HG03442 (cell line): ENCODE results near the gene ZDHHC17.
A peak's percentile ranks its signal among the peaks of the same experiment; 100 is the strongest.
"Not testable (repeated sequence)": the region's sequence is repeated elsewhere in the genome, so short reads cannot be mapped to it uniquely, and the experiment has no call there.

Experiments
- ATAC-seq: cut with Tn5 transposase; IDR thresholded peaks from one replicate; pipeline ENCODE4 v1.9.1; 2021; ENCODE audit warnings: mild to moderate bottlenecking, moderate library complexity; ENCODE audit not compliant: unreplicated experiment

Gene ZDHHC17

DNA sequence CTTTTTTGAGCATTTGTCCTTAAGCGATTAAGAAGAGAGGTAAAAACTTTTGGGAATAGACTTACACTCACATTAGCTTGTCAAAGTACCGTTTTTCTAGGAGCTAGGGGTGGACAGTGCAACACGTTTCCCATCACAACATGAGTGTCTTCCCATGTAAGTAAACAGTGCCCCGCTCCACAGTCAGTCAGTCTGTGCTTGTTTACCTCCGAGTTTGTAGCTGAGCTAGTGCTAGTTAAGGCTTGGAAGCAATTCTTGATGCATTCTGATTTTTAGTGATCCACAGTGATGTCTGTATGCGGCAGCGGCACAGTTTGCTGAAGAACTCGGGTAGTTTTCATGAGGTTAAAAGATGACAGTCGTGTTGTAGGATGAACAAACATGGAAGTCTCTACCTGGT lies 941 bp downstream of the ZDHHC17 start:
- ATAC-seq: no peak

DNA sequence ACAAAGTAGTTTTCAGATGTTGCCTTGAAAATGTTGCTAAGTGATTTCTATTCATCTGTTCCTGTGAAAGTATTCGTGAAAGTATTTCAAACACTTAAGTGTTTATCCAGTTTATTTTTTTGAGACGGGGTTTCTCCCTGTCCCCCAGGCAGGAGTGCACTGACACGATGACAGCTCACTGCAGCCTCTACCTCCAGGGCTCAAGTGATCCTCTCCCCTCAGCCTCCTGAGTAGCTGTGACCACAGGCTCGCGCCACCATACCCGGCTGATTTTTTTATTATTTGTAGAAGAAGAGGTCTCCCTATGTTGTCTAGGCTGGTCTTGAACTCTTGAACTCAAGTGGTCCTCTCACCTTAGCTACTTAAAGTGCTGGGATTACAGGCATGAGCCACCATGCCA lies 1.7 kb downstream of the ZDHHC17 start:
- ATAC-seq: no peak

DNA sequence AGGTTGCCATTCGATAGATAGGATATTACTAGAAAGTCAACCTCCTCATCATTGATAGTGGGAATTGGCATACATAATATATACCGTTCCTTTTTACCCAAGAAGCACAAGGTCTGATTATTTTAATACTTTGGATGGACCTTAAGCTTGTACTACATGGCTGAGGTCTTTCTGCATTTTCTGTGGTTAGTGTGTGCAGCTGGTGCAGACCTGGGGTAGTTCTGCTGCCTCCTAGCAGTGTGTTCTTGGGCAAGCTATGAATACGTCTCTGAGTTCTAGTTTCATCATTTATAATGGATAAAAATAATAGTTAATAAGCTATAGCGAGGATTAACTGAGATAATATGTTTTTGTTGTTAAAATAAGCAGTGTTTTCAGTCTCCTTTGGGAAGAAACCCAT lies 2.2 kb downstream of the ZDHHC17 start:
- no peak for ATAC-seq

DNA sequence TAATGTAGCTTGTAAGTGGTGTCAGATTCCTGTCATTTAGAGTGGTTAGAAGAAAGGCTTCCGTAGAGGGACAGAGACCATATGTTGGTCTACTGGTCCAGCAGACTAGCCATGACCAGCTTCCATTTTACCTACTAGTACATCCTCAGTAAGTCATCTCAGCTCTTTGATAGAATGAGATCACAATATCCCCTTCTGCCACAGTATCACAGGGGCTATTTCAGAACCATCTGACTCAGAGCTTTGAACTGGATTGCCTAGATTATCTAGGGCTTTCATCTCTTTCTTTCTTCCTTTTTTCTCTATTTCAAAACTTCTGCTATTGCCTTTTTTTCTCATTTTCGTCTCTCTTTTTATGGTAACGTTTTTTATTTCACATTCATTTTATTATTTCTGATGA lies 4.7 kb downstream of the ZDHHC17 start:
- ATAC-seq: no peak

DNA sequence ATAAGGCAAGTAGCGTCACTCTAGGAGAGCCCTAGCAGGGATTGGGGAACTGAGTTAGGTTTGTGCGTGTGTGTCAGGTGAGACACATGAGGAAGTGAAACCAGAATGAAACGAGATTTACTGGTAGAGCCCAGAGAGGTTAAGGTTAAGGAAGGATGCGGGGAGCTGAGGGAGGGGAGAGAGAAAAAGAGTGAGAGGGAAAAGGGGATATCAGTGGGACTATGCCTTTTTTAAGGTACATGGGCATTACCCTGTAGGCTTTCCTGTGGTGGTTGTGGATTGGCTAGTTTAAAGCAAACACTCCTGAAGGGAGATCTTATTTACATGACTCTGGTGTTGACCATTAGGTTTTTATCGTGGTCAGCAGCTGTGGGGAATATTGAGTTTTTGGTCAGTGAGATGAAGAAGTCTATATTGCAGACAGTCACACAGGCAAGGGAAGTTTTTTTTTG lies 13.9 kb downstream of the ZDHHC17 start:
- ATAC-seq: peak; percentile 99

DNA sequence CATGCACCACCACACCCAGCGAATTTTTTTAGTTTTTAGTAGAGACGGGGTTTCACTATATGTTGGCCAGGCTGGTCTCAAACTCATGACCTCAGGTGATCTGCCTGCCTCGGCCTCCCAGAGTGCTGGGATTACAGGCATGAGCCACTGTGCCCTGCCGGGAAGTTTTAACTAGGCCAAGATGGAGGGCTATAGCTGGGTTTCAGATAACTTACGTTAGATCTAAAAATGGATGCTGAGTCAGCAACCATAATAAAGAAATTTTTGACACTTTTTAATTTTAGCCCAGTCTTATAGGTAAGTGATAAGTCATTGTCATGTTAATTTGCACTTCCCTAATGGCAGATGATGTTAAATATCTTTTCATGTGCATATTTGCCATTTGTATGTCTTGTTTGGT lies 14.4 kb downstream of the ZDHHC17 start:
- ATAC-seq: no peak

DNA sequence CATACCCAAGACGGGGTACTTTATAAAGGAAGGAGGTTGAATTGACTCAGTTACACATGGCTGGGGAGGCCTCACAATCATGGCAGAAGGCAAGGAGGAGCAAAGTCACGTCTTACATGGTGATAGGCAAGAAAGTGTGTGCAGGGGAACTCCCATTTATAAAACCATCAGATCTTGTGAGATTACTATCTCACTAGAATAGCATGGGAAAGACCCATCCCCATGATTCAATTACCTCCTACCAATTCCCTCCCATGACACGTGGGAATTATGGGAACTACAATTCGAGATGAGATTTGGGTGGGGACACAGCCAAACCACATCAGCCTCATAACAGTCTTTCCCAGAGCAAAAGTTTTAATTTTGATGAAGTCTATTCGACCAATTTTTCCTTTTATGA lies 15.4 kb downstream of the ZDHHC17 start:
- not testable (repeated sequence) for ATAC-seq

DNA sequence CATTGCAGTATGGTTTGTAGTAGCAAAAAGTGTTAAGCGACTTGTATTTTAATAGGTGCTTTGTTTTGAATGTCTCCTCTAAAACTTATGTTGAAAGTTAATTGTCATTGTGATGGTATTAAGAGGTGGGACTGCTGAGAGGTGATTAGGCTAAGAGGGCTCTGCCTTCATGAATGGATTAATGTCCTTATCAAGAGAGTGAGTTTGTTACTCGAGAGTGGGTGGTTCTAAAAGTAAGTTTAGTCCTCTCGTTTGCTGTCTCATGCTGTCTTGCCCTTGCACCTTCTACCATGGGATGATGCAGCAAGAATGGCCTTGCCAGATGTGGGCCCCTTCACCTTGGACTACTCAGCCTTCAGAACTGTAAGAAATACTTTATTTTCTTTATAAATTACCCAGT lies 17.4 kb downstream of the ZDHHC17 start:
- no peak for ATAC-seq

DNA sequence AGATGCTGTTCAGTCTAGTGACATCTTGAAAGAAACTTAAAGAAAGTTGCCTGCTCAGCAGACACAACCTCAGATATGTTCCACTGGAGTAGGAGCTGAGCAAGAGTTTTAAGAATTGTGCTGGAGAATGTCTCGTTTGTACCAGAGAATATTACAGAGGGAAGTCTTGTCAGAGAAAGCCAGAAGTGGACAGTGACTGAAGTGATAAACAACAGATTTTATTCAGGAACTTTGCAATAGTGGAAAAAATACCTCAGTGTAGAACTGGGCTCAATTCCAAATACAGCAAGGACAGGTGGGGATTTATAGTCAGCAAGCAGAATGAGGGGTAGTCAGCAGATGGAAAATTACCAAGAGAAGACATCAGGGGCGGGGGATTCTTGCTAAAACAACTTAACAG lies 18.6 kb downstream of the ZDHHC17 start:
- no peak for ATAC-seq

DNA sequence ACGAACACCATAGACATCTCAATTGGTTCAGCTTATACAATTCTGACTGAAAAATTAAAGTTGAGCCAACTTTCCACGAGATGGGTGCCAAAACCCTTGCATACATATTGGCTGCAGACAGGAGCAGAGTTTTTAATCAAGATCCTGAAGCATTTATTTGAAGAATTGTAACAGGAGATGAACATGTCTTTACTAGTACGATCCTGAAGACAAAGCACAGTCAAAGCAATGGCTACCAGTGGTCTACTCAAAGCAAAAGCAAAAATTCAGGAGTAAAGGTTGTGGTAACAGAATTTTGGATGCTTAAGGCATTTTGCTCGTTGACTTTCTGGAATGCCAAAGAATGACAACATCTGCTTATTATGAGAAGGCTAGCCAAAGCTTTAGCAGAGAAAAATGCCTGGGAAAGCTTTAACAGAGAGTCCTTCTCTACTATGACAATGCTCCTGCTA lies 20.7 kb downstream of the ZDHHC17 start:
- ATAC-seq: no peak

DNA sequence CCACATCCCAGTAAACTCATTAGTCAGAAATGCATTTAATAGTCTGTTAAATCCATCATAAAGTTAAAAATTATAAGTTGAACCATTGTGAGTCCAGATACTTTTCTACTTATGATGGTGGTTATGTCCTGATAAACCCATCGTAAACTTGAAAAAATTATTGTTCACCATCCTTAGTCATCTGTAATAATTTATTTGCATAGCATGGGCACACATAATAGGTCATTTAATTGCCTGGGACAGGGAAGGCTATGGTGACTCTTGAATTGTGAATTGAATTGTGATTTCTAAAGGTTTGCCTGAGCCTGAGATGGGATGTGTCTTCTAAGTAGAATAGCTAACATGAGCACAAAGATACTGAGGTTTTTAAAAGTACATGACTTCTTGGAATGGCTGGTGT lies 21.5 kb downstream of the ZDHHC17 start:
- no peak for ATAC-seq

DNA sequence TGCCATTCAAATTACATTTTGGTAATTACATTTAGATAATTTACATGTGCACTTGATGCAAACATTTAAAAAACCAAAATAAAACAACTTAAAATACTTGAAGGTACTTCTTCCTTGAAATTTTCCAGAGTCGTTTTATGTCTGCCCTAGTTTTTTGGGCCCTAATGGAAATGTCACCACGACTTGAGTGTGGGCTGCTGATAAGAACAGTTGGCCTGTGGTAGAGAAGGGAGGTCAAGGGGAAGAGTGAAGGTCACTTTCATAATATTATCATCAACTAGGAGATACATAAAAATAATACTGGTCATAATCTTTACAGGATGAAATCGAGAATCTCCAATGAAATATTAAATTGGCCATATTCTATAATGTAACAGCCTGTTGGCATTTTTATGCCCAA lies 23.1 kb downstream of the ZDHHC17 start:
- no peak for ATAC-seq

DNA sequence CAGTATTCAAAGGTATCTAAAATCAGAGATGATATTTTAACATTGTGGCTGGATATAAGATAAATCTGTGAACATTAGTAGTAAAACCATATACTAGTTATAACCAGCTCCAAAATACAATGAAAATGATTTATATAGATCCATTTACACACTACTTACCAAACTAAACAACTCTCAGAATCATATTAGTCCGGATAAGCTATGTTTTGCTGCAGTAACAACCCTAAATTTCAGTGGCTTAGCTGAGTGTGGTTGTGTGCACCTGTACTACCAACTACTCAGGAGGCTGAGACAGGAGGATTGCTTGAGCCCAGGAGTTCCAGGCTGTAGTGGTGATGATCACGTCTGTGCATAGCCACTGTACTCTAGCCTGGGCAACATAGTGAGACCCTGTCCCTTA lies 23.8 kb downstream of the ZDHHC17 start:
- no peak for ATAC-seq

DNA sequence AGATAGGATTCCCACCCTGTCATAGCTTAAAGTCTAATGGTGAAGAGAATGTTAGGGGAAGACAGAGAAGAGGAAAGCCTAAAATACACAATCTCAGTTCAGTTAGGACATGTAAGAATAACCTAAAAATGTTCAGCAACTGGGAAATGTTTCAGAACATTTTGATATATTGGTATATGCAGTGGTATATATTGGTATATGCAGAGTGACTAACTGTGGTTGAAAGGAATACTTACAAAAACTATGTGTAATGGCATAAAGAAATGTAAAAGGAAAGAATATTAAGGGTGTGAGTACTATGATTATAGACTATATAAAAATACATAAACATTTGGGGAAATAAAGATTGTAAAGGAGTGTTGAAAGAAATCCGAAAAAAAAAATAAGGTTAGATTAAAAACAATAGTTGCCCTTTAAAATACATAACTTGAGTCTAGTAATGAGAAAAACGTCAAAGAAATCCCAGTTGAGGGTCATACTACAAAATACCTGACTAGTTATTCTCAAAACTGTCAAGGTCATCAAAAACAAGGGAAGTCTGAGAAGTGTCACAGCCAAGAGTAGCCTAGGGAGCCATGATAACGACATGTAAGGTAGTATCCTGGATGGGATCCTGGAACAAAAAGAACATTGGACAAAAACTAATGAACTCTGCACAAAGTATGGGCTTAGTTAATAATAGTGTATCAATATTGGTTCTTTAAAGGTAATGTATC lies 25.6 kb downstream of the ZDHHC17 start:
- no peak for ATAC-seq

DNA sequence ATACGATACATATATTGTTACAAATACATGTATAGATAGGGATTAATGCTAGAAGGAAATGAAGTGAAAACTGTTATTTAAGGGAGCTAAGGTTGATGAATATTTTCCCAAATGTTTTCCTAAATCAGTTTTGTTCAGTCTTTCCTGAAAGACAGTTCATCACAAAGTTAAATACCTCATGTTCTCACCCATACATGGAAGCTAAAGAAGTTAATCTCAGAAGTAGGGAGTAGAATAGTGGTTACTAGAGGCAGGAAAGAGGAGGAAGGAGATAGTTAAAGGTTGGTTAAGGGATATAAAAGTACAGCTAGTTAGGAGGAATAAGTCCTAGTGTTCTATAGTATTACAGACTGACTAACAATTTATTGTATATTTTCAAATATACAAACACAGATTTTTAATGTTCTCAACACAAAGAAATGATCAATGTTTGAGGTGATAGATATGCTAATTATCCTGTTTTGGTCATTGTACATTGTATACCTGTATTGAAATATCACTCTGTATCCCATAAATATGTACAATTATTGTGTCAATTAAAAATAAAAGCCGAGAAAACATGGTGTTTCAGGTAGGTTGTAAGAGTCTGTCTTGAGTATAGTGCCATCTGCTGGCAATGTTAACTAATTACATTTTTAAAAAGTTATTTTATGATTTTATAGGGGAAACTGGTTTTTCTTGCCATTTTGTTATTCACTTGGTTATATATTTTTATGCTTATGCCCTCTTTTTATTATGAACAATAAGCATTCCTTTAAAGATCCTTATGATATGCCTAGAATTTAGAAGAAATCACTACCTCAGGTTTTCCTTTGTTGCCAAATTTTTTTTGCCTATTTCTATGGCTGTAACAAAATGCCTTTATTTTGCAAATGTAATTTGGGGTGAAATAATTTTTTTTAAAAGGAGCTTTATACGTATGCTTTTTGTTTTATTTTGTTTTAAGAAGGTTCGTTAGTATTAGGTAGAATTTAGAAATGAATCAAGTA lies 26.9 kb downstream of the ZDHHC17 start:
- ATAC-seq: no peak

DNA sequence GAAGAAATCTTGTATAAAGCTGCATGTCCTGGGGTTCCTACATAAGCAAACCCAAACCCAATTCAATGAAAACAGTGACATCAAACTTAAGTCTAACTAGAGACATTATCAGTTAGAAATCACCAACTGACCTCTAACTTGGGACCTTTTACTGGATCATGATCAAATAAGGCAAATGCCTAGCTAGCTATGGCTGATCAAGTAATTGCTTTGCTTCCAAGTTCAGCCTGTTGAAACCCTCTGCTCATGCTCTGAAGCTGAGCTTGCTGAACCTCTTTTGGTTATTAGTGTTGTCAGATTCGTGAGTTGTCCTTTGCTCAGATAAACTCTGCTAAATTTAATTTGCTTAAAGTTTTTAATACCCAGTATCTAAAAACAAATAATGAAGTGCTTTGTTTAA lies 28.9 kb downstream of the ZDHHC17 start:
- no peak for ATAC-seq

DNA sequence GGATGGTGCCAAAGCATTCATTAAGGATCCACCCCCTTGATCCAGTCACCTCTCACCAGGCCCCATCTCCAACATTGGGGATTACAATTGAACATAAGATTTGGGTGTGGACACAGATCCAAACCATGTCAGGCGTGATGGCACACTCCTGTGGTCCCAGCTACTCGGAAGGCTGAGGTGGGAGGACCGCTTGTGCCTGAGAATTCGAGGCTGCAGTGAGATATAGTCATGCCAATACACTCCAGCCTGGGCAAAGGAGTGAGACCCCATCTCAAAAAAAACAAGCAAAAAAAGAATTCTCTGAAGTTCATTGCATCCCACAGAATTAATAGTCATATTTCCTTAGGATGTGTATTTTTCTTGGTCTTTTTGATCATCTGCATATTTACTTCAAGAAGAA lies 34.9 kb downstream of the ZDHHC17 start:
- no peak for ATAC-seq

DNA sequence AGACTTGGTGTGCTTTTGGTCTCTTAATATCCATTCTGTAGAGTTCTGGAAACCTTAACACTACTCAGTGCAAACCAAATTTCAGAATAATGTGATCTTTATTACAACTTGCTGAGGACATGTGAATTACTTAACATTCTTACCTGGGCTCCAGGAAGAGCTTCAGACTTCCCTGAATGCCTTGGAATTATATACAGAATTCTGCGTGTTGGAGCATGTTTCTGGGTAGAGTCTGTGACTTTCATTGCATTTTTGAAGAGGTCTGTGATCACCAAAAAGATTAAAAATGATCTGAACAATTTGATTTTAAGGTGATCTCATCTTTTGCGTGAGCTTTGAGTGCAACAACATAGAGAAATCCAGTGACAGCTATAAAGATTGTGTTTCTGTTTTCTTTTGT lies 35.4 kb downstream of the ZDHHC17 start:
- no peak for ATAC-seq

DNA sequence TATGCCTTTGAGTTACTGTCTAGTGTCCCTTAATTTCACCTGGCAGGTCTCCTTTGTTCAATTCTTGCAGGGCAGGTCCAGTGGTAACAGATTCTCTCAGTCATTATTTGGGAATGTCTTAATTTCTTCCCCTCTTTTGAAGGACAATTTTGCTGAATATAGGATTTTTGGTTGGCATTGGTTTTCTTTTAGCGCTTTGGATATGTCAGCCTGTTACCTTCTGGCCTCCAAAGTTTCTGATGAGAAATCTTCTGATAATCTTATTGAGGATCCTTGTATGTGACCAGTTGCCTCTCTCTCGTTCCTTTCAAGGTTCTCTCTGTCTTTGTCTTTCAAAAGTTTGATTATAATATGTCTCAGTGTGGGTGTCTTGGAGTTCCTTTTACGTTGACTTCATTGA lies 38.1 kb downstream of the ZDHHC17 start:
- ATAC-seq: no peak

DNA sequence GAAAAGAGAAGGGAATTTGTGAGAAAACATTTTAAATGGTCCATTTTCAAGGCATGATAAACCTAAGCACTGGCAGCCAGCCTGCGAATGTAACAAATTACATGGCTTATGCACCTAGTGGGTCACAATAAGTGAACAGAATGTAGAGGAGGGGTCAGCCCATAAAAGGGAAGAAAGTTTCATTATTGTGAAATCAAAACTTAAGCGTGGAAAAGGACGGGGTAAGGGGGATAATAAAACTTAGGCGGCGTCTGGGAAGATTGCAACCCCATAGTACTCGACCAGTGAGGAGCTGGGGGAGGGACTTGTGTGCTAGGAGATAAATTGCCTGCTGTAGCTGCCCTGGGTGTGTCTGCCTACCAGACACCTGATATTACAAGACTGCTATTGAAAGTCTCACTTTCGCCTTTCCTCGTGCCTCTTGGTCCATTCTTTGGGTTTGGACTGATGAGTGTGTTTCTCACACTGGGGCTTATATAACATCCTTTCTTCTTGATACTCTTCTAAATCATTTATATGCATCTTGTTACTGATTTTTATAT lies 40.6 kb downstream of the ZDHHC17 start:
- ATAC-seq: no peak

DNA sequence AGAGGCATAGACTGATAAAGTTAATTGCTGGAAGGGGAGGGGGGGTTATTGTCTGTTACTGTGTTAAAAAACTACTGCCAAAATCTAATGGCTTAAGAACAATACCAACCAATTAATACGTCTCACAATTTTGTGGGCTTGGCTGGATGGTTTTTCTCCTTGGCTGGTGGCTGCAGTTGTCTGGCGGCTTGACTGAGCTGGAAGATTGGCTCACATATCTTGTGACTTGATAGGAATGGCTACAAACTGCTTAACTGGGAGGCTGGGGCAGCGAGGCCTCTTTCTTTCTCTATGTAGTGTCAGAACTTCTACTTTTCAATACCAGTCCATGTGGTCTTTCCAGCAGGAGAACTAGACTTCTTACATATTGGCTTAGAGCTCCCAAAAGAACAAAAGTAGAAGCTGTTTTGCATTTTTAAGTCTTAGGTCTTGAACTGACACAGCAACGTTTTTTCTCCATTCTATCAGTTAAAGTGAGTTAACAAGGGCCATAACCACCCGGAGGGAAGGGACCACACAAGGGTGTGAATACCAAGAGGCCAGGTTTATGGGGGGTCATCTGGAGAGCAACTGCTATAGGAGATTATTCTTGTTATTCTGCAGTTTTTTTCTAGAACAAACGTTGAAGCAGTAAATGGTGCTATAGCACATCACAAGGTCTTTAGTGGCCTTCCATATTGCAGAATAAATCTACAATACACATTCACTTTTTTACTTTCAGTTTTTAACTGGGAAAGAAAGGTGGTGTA lies 46.9 kb downstream of the ZDHHC17 start:
- ATAC-seq: no peak
